HS-5 (cell line): ENCODE results near the gene CA9.

Experiments
- DNase-seq: peaks from one replicate; pipeline ENCODE4 v3.0.0-alpha.2; 2012; ENCODE audit warnings: low read depth

Gene CA9

GRCh38 chr9:35691757-35692301 is 18.1 kb downstream of the CA9 start:
- DNase-seq = no peak

DNA sequence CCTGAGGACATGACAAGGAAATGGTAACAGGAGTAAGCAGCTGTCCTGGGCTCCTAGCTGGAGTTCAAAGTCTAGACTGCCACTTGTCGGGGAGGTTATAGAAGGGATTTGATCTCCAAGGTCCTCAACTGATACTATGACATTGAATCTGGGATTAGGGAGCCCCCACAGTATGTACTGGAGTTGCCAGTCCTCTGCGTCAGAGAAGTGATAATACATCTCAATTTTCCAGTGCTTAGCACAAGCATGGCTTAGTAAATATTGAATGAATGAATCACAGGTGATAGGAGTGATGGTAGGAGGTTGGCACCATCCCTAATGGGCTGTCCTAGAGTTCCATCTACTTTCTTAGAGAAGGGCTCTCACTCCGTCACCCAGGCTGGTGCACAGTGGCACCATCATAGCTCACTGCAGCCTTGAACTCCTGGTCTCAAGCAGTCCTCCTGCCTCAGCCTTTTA is 22.2 kb downstream of the CA9 start:
- DNase-seq = no peak

- DNase-seq = no peak
Observed at GRCh38 chr9:35696520-35697215, 22.9 kb downstream of the CA9 start.

DNA sequence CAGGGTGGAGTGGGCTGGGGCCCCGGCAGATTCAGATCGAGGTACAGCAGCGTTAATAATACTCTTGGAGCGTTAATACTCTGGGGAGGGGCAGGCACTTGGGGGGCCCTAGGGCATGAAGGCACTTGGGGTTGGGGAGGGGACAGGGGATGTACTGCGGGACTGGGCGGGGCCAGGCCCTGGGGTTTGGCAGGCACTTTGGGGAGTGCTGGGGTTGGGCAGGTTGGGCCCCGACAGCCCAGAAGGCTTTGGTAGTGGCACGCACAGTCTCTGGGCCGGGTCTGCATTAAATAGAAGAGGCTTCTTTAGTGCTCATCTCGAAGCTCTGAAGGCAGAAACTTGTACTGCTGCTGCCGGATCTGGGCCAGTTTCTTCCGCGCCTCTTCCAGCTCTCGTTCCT is 23.8 kb downstream of the CA9 start:
- DNase-seq = no peak

DNA sequence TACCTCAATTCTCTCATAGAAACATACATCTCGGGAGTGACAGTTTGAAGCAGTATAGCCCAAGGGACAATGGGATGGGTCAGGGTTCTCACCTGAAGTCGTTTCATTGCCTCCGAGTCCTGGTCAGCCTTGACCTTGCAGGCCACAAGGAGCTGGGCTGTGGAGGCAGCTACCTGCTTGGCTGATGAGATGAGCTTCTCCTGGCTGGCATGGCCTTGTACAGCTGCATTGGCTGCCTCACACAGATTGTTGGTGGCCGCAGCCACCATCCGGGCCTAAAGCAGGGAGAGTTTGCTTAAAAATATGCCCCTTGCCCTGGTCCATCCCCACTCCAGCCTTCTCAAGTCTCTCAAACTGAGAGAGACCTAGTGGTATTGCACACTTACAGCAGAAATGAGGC is 24.5 kb downstream of the CA9 start:
- DNase-seq = no peak

- DNase-seq = no peak
Observed at GRCh38 chr9:35700031-35700430, 26.3 kb downstream of the CA9 start.

GRCh38 chr9:35700942-35701341 is 27.2 kb downstream of the CA9 start:
- DNase-seq = no peak

- no peak for DNase-seq
Observed at GRCh38 chr9:35702696-35703095, 29.0 kb downstream of the CA9 start.

- no peak for DNase-seq
Observed at GRCh38 chr9:35703906-35704672, 30.4 kb downstream of the CA9 start.

DNA sequence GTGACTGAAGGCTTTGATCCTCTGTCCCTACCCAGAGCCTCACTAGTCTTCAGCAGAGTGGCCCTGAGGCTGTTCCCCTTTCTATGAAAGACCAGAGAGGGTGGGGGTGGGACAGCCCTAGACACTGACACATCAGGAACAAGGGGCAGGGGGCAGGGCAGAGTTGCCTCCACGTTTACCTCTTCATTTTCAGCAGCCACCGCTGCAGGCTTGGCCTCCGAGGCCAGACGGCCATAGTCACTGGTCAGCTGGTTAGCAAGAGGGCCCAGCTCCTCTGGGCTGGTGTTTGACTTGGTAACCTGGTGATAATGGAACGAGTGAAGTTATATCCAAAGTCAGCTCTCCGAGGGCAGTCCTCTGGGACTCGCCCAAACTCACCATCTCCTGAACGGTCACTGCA is 31.6 kb downstream of the CA9 start:
- DNase-seq = no peak

DNA sequence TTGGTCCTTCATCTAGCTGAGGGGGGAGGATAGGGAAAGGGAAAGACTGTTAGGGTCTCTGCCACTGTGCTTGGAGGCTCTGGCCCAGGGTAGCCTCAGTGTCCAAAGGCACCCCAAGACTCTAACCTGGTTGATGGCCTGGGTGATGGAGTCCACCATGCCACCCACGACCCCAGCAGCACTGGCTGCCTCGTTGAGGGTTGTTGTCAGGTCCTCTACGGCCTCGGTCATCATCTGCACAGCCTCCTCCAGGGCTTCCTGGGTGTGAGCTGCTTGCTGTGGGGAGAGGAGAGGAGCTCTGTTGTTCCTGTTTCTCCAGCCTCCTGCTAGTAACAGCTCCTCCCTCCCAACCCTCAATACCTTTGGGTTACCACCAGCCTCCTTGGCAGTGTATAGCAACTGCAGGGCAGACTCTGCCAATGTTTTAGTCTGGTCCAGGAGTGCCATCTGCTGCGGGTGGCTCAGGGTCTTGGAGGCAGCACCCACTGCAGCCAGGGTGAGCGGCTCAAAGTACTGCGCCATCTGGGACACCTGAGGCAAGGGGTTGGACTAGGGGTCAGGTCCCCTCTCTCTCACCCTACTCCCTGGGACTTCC is 32.2 kb downstream of the CA9 start:
- no peak for DNase-seq

GRCh38 chr9:35706951-35707350 is 33.2 kb downstream of the CA9 start:
- no peak for DNase-seq

DNA sequence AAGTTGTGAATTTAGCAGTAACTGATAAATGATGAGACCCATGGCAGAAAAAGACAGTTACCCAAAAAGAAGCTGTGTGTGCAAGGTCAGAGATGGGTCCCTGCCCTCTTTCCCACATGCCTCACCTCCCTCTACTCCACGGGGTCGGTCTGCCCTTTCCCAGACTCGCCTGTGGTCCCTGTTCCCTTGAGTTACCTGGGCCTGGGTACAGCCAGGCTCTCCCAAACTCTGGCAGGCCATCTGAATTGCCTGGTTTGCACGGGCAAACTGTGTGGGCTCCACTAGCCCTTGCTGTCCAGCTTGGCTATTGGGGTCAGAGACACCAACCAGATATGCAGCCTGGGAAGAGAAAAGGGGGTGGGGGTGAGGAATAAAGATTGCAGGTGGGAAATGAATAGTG is 34.4 kb downstream of the CA9 start:
- DNase-seq = no peak

DNA sequence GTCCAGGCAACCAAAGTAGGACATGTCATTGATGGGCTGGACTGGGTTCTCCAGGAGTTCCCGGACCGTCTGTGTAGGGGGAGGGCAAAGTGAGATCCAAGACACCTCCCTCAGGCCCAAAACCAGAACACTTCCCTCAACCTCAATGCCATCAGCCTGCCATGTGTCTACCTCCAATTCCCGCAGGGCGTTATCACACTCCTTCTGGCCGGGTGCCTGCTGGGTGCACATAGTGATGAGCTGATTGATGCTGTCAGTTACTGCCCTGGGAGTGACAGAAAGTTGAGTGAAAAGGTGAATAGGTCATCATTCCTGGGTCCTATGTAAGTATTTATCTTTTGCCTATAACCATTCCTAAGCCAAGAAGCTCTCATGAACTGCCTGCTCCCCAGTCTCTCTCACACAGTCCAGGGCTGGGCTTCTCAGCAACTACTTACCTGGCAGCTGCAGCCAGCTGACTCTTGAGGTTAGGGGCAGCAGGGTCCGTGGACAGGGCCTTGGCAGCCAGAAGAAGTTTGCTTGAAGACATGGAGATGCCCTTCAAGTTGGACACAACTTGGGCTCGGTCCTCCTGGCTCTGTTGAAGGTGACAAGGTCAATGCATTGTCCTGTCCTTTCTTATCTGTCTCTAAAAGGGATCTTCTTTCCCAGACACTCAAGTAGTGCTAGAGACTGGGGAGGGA is 37.2 kb downstream of the CA9 start:
- DNase-seq = no peak

DNA sequence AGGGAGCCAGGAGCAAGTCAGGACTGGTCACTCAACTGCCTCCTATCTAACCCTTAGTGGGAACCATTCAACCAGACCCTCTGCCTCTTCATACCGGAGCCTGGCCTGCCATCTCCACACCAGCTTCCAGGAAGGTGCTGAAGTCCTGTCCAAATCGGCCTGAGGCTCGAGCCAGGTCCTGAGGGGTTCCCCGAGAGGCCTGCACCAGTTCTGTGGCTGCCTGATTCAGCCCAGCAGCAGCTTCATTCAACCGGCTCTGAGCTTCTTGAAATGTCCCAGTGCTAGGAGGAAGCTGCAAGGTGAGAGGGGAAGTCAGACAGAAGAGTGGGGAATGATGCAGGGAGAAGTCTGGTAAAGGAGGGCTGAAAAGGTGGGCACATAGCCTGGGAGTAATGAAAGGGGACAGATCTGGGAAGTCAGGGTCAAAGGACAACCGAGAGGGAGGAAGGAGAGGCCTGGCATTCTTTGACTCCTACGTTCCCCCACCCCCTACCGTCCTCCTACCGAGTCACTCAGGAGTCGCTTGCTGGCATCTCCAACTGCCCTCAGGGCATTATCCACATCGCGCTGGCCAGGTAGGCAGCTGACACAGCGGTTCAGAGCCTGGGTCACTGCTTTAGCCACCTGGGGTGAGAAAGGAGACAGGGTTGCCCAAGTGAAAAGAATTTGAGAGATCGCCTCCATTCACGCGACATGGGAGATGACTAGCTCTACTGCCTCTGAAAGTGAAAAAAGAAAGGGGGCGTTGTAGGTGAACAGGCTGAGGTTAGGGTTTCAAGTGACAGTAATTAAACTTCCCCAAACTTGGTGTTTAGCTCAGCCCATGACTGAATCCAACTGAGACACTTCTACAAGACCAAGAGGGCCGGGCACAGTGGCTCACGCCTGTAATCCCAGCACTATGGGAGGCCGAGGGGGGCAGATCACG is 38.0 kb downstream of the CA9 start:
- no peak for DNase-seq

- no peak for DNase-seq
Observed at GRCh38 chr9:35712762-35713400, 39.2 kb downstream of the CA9 start.

GRCh38 chr9:35713578-35713977 is 39.9 kb downstream of the CA9 start:
- no peak for DNase-seq

DNA sequence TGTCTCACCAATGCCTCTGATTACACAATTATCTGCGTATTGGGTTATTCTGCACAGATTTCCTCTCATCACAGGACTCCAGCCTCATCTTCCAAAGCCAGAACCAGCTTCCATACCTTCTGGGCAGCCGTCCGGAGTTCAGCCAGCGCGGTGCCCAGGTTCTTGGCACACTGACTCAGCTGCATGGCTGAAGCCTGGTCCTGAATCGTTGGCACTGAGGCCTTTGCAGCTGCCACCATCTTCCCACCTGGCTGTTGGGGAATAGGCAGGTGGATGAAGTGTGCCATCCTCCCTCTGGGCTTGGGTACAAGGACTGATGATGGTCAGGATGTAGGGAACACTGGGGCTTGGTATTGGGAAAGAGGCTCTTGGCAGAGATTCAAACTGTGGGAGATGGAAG is 40.4 kb downstream of the CA9 start:
- no peak for DNase-seq

DNA sequence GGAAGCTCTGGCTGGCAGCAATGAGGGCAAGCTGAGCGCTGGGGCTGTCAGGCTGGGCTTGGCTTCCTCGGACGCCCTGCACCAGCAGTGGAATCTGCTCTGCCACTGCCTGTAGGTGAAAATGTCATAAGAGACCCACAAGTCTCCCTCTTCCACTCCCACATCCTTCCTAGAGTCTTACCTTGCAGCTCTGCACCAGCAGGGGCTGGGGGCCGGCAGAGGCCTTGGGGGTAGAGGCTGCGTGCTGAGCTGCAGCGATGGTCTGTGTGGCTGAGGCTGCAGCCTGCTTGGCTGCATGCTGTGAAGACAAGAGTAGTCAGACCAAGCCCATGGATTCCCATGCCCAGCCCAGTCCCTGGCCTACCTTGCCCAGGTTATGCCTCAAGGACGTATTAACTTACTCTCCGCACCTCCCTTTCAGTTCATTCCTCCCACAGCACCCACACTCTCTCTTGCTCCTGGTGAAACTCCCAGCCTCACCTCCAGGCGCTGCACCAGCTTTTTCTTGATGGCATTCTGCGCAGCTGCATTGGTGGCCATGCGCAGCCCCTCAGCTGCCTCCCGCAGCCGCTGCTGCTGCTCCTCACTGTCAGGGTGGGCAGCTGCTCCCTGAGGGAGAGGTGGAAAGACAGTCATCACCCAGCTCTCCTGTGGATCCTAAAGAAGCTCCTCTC is 41.0 kb downstream of the CA9 start:
- no peak for DNase-seq

GRCh38 chr9:35716230-35716629 is 42.5 kb downstream of the CA9 start:
- no peak for DNase-seq
